ENCODE data around the gene RAPGEF6.
"Not testable (repeated sequence)": the region's sequence is repeated elsewhere in the genome, so short reads cannot be mapped to it uniquely, and the experiment has no call there.

RAPGEF6 gene

DNA sequence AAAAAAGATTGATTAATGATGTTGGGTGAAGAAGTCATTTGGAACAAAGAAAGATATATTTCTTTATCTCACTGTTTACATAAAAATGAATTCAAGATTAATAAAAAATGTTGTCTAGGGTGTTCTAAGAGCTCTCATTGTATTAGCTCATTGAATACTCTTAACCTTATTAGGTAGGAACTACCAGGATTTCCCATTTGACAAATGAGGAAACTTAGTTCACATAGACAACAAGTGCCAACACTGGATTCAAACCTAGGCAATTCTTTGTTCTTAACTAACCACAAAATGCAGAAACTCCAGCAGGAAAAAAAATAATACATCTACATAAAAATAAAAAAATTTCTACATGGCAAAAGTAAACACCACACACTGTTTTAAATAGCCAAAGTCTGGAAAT, 175.8 kb downstream of the RAPGEF6 start:
- DNase-seq (ENCODE audit: extremely low read depth in 1 of 2, low read depth in 1 of 2): no peak

DNA sequence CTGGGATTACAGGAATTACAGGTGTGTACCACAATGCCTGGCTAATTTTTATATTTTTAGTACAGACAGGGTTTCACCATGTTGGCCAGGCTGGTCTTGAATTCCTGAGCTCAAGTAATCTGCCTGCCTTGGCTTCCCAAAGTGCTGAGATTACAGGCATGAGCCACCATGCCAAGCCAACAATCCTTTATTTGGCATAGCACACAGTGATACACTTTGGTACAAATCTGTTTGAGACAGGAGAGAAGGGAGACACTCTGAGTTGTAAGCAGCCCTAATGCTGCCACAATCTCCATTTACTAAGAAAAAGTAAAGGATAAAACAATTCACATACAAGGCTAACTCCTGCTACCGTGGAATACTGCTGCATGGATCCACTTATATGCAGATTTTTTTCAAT, 177.8 kb downstream of the RAPGEF6 start:
- no peak for DNase-seq (ENCODE audit: extremely low read depth in 1 of 2, low read depth in 1 of 2)

GRCh38 chr5:131450941-131451340, 184.1 kb downstream of the RAPGEF6 start:
- no peak for DNase-seq (ENCODE audit: extremely low read depth in 1 of 2, low read depth in 1 of 2)

DNA sequence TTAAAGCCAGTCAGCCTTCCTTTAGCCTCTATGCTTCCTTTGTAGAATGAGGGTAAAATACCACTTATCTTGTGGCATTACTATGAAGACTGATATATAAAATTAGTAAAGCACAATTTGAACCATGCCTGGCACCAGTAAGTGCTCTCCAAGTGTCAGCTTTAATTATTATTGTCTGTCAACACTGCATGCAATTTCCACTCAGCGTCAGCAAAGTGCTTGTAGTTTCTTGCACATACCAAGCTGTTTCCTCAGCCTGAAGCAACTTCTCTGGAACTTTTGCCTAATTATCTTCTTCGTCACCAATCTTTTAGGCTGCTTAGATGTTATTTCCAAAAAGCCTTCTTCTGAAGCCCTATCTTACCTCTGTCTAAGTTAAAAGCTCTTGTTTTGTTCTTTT, 193.8 kb downstream of the RAPGEF6 start:
- no peak for DNase-seq (ENCODE audit: extremely low read depth in 1 of 2, low read depth in 1 of 2)

DNA sequence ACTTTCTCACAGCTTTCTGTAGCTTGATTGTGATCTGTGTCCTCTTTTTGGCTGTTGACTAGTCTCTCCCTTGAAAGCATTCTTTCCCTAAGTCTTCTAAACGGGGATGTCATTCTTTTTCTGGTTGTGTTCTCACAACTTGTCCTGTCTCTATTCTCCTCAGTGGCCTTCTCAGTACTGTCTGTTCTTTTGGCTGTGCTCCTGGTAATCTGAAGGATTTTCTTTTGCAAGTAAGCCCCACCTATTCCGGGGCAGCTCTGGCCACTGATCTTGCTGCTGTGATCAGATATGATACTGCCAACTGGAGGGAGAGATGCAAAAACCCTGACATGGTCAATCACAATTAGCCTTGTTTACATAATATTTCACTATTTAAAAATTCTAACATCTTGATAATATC, 198.9 kb downstream of the RAPGEF6 start:
- no peak for DNase-seq (ENCODE audit: extremely low read depth in 1 of 2, low read depth in 1 of 2)

DNA sequence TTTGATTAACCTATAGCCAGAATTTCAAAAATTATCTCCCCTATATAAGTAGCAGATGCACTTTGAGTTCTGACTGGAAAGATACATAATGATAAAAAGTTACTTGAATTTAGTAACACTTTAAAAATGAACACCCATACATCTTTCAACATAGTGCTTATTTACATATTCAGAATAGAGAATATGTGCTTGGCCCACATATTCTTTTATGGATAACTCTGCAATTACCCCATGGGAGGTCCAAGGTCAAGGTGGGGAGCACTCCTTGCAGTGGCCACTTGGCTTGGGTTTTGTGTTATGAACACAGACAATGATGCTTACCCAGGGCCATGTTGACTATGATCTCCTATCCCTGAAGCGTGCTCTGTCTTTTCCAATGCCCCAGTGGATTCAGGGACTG, 201.9 kb downstream of the RAPGEF6 start:
- DNase-seq (ENCODE audit: extremely low read depth in 1 of 2, low read depth in 1 of 2): no peak

- no peak for DNase-seq (ENCODE audit: extremely low read depth in 1 of 2, low read depth in 1 of 2)
These were observed 203.2 kb downstream of the RAPGEF6 start for GRCh38 chr5:131431794-131432193.

DNA sequence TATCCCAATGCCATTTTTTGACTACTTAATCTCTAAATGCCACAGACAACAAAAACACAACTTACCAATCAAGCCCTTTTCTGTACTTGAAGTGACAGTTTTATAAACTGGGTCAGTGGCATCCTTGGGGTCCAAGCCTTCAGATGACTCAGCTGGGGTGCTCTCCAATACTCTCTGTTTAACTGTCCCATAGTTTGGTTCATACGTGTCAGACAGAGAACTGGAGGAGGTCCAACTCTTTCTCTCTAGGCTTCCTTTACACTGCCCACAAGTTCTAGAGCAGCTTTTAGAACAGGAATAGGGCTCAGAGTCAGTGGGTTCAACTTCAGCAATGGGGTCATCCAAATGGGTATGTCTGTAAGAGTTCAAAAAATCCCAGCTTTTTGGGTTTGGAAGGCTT, 204.2 kb downstream of the RAPGEF6 start:
- no peak for DNase-seq (ENCODE audit: extremely low read depth in 1 of 2, low read depth in 1 of 2)

DNA sequence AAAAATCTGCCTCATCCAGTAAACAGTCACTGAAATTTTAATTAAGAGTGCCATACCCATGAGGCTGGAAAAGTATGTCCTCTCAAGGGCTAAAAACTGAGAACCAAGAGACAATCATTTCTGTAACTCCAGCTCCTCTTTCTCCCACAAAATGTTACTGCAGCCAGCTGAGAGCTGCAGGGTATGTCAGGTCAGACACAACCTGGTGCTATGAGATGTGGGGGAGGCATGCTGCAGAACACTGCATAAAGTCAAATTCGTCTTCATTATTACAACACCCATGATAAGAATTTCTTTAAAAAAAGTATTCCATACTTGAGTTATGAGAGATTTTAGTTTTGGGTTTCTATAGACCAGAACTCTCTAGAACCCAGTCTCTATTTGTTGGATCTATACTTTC, 209.0 kb downstream of the RAPGEF6 start:
- DNase-seq (ENCODE audit: extremely low read depth in 1 of 2, low read depth in 1 of 2): no peak

DNA sequence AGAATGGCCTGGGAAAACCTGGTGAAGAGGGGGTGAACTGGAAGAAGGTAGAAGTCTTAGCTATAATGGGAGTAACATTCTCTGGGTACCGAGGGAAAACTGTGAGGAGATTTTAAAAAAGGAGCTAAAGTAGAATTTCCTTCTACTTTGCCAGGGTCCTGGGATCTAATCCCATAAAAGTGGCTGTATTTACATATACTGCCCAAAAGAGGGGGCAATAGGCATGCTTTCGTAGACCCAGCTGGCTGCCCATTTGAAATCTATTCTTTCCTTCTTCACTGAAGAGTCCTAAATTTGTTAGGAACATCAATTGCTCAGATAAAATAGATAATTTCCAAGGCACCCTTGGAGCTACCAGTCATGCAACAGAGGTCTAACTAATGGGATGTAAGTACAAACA, 212.0 kb downstream of the RAPGEF6 start:
- no peak for DNase-seq (ENCODE audit: extremely low read depth in 1 of 2, low read depth in 1 of 2)

- no peak for DNase-seq (ENCODE audit: extremely low read depth in 1 of 2, low read depth in 1 of 2)
These were observed 215.2 kb downstream of the RAPGEF6 start for GRCh38 chr5:131419877-131420276.

- no peak for DNase-seq (ENCODE audit: extremely low read depth in 1 of 2, low read depth in 1 of 2)
These were observed 216.2 kb downstream of the RAPGEF6 start for GRCh38 chr5:131418846-131419245.

DNA sequence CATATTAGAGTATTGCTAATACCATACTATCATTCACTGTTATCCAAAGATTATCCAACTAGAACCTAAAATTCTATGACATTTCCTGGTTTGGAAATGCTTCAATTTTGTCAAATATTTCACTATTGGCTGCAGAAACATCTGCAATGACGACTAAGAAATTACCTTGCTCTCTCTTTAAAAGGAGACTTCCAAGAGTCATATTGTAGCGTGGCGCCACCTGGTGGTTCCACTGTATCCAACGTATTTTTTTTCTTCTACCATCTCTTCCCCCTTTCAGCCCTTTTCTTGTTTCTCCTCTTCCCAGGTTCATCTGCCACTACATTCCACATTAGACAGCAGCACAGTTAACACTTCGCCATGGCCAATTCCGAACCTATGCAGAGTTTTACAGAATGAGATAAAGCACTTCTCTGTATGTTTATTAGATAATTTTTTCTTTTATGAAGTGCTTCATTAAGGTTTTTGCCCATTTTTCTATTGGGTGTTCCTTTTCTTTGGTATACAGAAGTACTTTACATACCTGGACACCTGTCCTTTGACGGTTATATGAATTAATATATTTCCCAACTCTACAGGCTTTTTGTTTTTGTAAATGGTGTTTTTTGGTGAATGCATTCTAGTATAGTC, 217.7 kb downstream of the RAPGEF6 start:
- DNase-seq (ENCODE audit: extremely low read depth in 1 of 2, low read depth in 1 of 2): peak; percentile 23 to 66

- DNase-seq (ENCODE audit: extremely low read depth in 1 of 2, low read depth in 1 of 2): no peak
These were observed 218.3 kb downstream of the RAPGEF6 start for GRCh38 chr5:131416729-131417128.

DNA sequence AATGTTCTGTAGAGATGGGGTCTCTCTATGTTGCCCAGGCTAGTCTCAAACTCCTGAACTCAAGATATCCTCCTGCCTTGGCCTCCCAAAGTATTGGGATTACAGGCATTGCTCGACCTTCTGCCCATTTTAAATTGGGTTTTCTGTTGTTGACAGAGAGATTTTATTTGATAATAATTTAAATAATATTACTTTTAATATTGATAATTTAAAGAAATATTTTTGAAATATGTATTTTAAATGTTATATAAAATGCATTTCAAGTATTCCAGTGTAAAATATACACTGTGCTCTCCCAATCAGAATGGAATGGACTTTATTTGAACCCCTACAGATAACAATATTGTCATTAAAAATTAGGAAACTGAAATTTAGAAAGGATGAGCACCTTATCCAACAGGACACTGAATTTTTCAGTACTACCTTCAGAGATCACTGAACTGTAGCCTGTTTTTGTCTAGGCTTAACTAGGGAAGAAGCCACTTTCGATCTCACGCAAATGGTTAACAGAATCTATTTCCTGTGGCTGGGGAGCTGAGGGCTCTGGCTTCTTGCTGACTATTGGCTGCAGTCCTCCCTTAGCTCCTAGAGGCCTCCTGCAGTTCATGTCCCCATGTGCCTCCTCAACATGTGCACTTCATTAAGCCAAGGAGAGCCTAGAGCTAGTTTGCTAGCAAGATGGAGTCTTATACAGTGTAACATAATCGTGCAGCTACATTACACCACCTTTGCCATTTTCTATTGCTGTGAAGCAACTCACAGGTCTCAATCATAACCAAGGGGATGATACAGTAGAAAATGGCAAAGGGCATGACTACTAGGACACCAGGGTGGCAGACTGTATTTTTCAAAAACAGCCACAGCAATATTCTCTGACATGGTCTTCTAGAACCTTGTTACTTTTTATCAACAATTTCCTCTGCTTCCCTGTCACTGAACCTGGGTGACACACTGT, 221.1 kb downstream of the RAPGEF6 start:
- no peak for DNase-seq (ENCODE audit: extremely low read depth in 1 of 2, low read depth in 1 of 2)

DNA sequence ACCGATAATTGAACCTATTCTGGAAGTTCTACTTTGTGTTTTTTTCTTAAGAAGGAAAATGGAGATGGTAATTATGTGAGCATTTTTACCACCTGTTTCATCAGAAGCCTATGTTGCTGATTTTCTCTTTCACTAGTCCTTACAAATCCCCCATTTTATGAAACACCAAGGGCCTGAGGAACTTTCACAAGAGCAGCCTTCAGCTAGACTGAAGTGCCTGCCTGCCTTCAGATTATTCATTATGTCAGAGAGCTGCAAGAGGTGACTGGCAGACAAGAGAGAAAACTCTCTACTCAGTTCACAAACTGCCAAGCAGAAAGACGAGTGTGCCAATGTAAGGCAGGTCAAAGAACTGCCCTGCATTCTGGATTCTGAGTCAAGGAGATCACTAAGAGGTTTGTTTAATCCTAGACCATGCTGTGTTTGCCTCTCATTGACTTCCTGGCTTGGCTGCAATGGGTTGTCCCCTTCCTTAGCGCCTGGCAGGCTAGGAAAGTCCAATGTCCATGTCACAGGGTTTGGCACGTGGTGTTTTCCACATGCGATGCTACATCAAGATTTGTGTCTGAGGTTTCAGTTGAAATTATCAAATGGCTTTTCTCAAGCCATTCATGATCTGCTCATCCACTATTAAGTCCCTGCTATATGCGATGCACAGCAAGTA, 227.9 kb downstream of the RAPGEF6 start:
- DNase-seq (ENCODE audit: extremely low read depth in 1 of 2, low read depth in 1 of 2): no peak

DNA sequence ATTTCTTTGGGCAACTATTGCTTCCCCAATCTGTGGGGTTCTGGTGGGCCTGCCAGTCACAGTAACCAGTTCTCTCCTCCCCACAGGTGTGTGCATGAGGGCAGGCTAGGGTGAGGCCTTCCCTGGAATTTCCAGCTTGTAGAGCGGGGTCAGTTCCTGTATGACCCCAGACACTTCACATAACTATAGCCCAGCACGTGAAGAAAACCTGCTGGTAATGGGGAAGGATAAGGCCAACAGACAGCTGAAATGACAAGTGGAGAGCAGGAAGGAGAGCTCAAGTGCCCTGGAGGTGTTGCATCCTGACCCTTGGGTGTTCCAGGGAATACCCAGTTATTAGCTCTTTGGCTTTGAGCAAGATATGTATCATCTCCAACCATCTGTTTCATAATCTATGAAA, 229.0 kb downstream of the RAPGEF6 start:
- DNase-seq (ENCODE audit: extremely low read depth in 1 of 2, low read depth in 1 of 2): no peak

- DNase-seq (ENCODE audit: extremely low read depth in 1 of 2, low read depth in 1 of 2): no peak
These were observed 229.4 kb downstream of the RAPGEF6 start for GRCh38 chr5:131405674-131406073.

DNA sequence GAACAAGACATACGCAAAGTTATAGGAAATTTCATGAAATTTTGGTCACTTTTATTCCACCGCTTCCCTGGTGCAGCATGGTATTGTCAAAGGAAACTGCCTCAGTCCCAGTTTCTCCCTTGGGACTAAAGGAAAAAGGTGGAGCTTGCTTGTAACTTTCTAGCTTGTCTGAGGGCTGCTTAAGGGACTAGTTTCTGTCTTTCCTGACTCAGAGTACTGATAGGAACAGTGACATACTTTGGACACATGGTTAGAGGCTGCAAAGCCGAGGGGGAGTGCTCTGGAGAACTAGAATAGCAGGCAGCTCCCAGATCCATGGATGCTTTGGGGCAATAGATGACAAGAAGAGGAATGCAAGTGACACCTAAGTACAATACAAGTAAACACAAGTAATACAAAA, 234.4 kb downstream of the RAPGEF6 start:
- no peak for DNase-seq (ENCODE audit: extremely low read depth in 1 of 2, low read depth in 1 of 2)

DNA sequence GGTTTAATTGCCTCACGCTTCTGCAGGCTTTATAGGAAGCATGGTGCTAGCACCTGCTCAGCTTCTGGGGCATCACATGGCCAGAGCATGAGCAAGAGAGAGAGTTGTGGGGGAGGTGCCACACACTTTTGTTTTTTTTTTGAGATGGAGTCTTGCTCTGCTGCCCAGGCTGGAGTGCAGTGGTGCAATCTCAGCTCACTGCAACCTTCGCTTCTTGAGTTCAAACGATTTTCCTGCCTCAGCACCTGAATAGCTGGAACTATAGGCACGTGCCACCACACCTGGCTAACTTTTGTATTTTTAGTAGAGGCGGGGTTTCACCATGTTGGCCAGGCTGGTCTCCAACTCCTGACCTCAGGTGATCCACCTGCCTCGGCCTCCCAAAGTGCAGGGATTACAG, 236.0 kb downstream of the RAPGEF6 start:
- DNase-seq (ENCODE audit: extremely low read depth in 1 of 2, low read depth in 1 of 2): not testable (repeated sequence)

GRCh38 chr5:131396630-131397273, 238.3 kb downstream of the RAPGEF6 start:
- no peak for DNase-seq (ENCODE audit: extremely low read depth in 1 of 2, low read depth in 1 of 2)
